Breast epithelium (tissue), 4 donors: ENCODE data around the gene RARG. TPM values are rescaled to one million over a fixed set of nuclear protein-coding genes. Genes with fewer than 3 reads are reported as not detected.

Experiments used
- DNase-seq, 2 donors: peaks; one replicate each; pipeline ENCODE4 v3.0.0-alpha.2; 2019; ENCODE audit warnings: low spot score in 2 of 2
- H3K27ac ChIP-seq, 2 donors: fragments of 200-600 bp; sonication (generic) in 1 of 2; one replicate each; pipeline ENCODE4 v1.5.1; 2016 to 2019; ENCODE audit warnings: mild to moderate bottlenecking in 1 of 2
- H3K27me3 ChIP-seq, 2 donors: fragments of 200-600 bp; sonication (generic) in 1 of 2; one replicate each; pipeline versions ENCODE4 v1.5.1 to v1.6.0; 2017 to 2019; ENCODE audit warnings: control low read depth in 1 of 2, mild to moderate bottlenecking in 1 of 2
- H3K36me3 ChIP-seq: fragments of 200-600 bp; one replicate; pipeline ENCODE4 v1.5.1; 2019
- H3K4me1 ChIP-seq, 2 donors: fragments of 200-600 bp; sonication (generic); one replicate each; pipeline ENCODE4 v1.5.1; 2016 to 2019; ENCODE audit warnings: control low read depth in 1 of 2
- H3K4me3 ChIP-seq, 3 donors: fragments of 200-600 bp; sonication (generic); 1 replicate in 2 of 3; 2 replicates in 1 of 3; pipeline ENCODE4 v1.5.1; 2016 to 2019; ENCODE audit warnings: mild to moderate bottlenecking in 3 of 3, moderate library complexity in 2 of 3
- H3K9me3 ChIP-seq, 2 donors: fragments of 200-600 bp; sonication (generic) in 1 of 2; one replicate each; pipeline ENCODE4 v1.5.1; 2016 to 2019; ENCODE audit warnings: control low read depth in 1 of 2
- POLR2A ChIP-seq: fragments of 450-650 bp; IDR thresholded peaks from one replicate; pipeline ENCODE4 v1.6.1; 2016; ENCODE audit warnings: antibody characterized with exemption, mild to moderate bottlenecking, moderate library complexity
- POLR2AphosphoS5 ChIP-seq, 3 donors: sonication (generic); formaldehyde crosslinking; IDR thresholded peaks; one replicate each; pipeline ENCODE4 v1.6.1; 2017; ENCODE audit warnings: antibody characterized with exemption in 3 of 3
- intact Hi-C: fragments of 100-400 bp; cut with DNase I; formaldehyde crosslinking; loops from one replicate; pipeline ENCODE4 v1.15.1; 2023; ENCODE audit warnings: low total_unique reads
- total RNA-seq, 3 donors: library from RNA; depleted of rRNA; stranded (reverse); fragments of >200 nt; gene quantifications; one replicate each; pipeline ENCODE4 v1.1.0, GENCODE V29; 2016
- TF ChIP-seq, protein P1 (sequence below), 3 donors: fragments of 450-650 bp; IDR thresholded peaks; one replicate each; pipeline ENCODE4 v1.5.1; 2016 to 2017; ENCODE audit warnings: antibody characterized with exemption in 3 of 3, mild to moderate bottlenecking in 3 of 3, moderate library complexity in 3 of 3

The RARG gene
- total RNA-seq, 3 donors from 2014 or later, result 12.2 to 39.8 (median 23.3) TPM

DNA sequence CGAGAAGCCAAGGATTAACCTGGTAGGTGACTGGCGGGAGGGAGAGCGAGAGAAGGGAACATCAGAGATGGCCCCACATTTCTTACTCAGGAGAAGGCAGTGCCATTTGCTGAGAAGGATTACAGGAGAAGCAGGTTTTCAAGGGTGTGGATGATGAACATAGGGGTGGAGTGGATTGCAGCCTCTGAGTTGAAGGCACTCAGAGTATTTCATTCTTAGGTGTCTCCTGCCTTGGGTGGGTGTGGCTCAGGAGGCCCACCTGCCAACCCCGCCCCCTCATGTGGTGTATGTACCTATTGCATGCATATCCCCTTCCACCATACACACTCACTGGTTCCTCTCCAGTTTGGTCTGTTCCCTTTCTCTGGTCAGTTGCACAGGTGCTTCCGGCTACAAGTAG lies 42.4 kb upstream of the RARG start:
- H3K36me3 ChIP-seq, result no peaks in the 10 kb centered on the region
- TF ChIP-seq, protein P1, sequence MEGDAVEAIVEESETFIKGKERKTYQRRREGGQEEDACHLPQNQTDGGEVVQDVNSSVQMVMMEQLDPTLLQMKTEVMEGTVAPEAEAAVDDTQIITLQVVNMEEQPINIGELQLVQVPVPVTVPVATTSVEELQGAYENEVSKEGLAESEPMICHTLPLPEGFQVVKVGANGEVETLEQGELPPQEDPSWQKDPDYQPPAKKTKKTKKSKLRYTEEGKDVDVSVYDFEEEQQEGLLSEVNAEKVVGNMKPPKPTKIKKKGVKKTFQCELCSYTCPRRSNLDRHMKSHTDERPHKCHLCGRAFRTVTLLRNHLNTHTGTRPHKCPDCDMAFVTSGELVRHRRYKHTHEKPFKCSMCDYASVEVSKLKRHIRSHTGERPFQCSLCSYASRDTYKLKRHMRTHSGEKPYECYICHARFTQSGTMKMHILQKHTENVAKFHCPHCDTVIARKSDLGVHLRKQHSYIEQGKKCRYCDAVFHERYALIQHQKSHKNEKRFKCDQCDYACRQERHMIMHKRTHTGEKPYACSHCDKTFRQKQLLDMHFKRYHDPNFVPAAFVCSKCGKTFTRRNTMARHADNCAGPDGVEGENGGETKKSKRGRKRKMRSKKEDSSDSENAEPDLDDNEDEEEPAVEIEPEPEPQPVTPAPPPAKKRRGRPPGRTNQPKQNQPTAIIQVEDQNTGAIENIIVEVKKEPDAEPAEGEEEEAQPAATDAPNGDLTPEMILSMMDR (IDR thresholded peaks at IDR 0.05), result no peak
- TF ChIP-seq POLR2AphosphoS5 (IDR thresholded peaks at IDR 0.05) (no peak), POLR2A (no peak)
- no peaks in the 10 kb centered on the region for H3K9me3 ChIP-seq
- no peak overlapping the region for H3K27ac ChIP-seq
- H3K27me3 ChIP-seq, result no peaks in the 10 kb centered on the region
- no peak for DNase-seq
- intact Hi-C loops, result no loop called here
- no peak overlapping the region for H3K4me3 ChIP-seq
- no peaks in the 10 kb centered on the region for H3K4me1 ChIP-seq

DNA sequence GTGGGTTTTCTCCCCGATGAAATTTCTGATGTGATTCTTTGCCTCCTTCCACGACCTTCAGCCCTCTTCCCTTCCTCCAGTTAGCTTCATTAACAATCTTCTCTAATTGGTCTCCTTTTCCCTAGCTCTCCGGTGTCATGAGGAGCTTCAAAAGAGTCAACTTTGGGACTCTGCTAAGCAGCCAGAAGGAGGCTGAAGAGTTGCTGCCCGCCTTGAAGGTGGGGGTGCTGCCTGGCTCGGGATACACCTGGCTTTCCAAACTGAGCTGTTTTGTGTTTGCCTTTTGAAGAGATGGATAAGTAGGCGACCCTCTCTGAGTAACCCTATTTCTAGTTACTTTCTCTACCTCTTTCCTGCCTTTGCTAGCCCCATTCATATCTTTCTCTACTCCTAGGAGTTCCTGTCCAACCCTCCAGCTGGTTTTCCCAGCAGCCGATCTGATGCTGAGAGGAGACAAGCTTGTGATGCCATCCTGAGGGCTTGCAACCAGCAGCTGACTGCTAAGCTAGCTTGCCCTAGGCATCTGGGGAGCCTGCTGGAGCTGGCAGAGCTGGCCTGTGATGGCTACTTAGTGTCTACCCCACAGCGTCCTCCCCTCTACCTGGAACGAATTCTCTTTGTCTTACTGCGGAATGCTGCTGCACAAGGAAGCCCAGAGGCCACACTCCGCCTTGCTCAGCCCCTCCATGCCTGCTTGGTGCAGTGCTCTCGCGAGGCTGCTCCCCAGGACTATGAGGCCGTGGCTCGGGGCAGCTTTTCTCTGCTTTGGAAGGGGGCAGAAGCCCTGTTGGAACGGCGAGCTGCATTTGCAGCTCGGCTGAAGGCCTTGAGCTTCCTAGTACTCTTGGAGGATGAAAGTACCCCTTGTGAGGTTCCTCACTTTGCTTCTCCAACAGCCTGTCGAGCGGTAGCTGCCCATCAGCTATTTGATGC lies 36.9 kb upstream of the RARG start:
- no peak for DNase-seq
- Histone ChIP-seq H3K4me3 (peak overlapping the region; percentile 49 to 75 (median 59)), H3K9me3 (no peaks in the 10 kb centered on the region), H3K36me3 (no peaks in the 10 kb centered on the region), H3K4me1 (no peaks in the 10 kb centered on the region), H3K27ac (peak overlapping the region in 1 of 2 donors; percentile 37), H3K27me3 (no peaks in the 10 kb centered on the region)
- TF ChIP-seq, protein P1 (IDR thresholded peaks at IDR 0.05), result no peak
- no peak for TF ChIP-seq POLR2AphosphoS5 (IDR thresholded peaks at IDR 0.05)
- no peak for TF ChIP-seq POLR2A
- intact Hi-C loops, result no loop called here

DNA sequence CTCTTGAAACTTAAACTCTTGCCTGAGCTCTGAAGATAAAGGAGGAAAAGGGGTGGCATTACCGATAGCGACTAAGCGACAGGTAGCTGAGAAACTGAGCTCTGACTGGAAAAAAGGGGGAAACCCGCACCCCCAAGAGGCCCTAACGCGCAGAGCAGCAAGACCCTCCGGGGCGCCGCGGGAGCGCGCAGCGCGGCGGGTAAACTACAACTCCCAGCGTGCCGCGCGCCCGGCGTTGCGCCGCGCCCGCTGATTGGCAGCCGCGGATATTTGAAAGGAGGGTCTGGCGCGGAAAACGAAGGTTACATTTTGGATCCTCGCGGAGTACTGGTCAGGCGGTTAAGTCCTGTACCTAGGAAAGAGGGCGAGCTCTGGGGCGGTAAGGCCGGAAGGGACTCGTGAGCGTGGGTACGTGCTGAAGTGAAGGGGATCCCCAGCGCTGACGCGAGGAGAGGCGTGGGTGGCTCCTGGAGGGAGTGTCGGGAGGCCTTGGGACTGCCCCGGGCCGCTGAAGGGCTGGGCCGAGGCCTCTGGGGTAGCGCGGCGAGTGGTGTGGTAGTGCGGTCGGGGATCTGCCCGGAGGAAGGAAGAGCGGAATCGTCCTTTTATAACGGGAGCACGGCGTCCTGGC lies 36.1 kb upstream of the RARG start, which contains the start of gene ESPL1:
TSS of gene ESPL1 (plus strand) at position 301 of the 631 bp plus-strand sequence. CDS start 468 bp downstream, outside the sequence.
- H3K36me3 ChIP-seq, result no peaks in the 10 kb centered on the region
- peak within 1 kb of the TSS; percentile 49 to 75 (median 59) for H3K4me3 ChIP-seq
- DNase-seq, result peak; percentile 41 to 58
- H3K27ac ChIP-seq, result peak within 1 kb of the TSS; percentile 32 to 37
- intact Hi-C loops, result no loop called here
- H3K4me1 ChIP-seq, result no peaks in the 10 kb centered on the region
- H3K9me3 ChIP-seq, result no peaks in the 10 kb centered on the region
- no peak for TF ChIP-seq POLR2A
- TF ChIP-seq, protein P1 (IDR thresholded peaks at IDR 0.05), result peak in 1 of 3 donors; percentile 18
- TF ChIP-seq POLR2AphosphoS5 (IDR thresholded peaks at IDR 0.05), result peak; percentile 17 to 49 (median 27)
- no peaks in the 10 kb centered on the region for H3K27me3 ChIP-seq

DNA sequence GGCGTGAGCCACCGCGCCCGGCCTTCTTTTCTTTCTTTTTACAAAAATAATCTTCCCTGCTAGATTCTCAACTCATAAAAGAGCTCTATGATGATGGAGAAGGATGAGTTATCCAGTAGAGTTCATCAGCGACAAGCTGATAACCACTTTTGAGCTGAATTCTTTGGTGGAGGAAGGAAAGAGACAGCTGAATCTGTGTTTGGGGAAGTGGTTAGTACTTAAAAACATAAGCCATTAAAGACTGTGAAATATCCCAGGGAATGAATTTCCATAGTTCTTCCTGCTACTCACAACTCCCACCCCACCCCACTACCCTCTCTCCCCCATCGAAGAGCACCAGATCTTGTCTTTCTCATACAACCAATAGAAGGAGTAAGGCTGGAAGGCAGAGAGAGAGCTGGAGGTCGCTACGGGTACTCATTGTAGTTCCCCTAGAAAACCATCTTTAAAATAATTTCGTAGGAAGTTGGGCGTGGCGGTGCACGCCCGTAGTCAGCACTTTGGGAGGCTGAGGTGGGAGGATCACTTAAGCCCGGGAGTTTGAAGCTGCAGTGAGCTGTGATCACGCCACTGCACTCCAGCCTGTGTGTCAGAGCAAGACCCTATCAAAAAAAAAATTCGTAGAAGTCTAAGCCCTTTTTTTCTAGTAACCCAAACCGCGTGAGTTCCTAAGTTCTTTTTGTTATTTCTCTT lies 35.4 kb upstream of the RARG start:
- Histone ChIP-seq H3K4me3 (peak overlapping the region; percentile 49 to 75 (median 59)), H3K9me3 (no peaks in the 10 kb centered on the region), H3K27me3 (no peaks in the 10 kb centered on the region), H3K4me1 (no peaks in the 10 kb centered on the region), H3K27ac (peak overlapping the region in 1 of 2 donors; percentile 37), H3K36me3 (no peaks in the 10 kb centered on the region)
- intact Hi-C loops, result no loop called here
- no peak for DNase-seq
- TF ChIP-seq, protein P1 (IDR thresholded peaks at IDR 0.05), result no peak
- TF ChIP-seq POLR2A (no peak), POLR2AphosphoS5 (IDR thresholded peaks at IDR 0.05) (no peak)
